GM19438 (cell line): ENCODE measurements around the gene LOXL3.
"Not testable (repeated sequence)": the region's sequence is repeated elsewhere in the genome, so short reads cannot be mapped to it uniquely, and the experiment has no call there.

ENCODE experiments used
- ATAC-seq: cut with Tn5 transposase; IDR thresholded peaks from one replicate; pipeline ENCODE4 v1.9.1; 2021; ENCODE audit warnings: low read depth; ENCODE audit not compliant: unreplicated experiment

The LOXL3 gene

DNA sequence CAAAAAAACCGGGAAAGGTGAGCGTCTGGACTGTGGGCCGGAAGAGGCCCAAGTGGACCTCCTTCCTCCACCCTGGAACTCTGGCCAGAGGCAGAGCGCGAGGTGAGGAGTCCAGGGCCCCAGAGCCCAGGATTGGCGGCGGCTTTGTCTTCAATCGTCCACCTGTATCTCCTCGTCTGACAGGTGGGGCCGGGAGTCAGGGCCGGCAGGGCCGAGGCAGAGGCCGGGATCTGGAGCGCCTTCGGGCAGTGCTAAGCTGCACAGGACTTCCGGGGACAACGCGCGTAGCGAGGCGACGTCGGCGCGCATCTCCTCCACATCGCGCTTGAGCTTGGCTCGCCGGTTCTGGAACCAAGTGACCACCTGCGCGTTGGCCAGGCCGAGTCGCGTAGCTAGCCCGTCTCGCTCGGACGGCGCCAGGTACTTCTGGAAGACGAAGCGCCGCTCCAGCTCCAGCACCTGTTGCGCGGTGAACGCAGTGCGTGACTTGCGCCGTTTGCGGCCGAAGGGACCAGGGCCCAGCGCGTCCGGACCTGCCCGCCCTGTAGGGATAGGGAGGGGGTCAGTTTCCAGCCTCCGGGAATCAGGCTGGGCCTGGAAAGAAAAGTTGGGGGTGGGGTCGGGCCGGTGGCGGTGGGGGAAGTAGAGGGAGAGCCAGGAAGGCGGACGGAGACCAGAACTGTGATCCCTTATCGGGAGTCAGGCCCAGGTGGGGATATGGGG lies 55.8 kb downstream of the LOXL3 start:
- no peak for ATAC-seq

DNA sequence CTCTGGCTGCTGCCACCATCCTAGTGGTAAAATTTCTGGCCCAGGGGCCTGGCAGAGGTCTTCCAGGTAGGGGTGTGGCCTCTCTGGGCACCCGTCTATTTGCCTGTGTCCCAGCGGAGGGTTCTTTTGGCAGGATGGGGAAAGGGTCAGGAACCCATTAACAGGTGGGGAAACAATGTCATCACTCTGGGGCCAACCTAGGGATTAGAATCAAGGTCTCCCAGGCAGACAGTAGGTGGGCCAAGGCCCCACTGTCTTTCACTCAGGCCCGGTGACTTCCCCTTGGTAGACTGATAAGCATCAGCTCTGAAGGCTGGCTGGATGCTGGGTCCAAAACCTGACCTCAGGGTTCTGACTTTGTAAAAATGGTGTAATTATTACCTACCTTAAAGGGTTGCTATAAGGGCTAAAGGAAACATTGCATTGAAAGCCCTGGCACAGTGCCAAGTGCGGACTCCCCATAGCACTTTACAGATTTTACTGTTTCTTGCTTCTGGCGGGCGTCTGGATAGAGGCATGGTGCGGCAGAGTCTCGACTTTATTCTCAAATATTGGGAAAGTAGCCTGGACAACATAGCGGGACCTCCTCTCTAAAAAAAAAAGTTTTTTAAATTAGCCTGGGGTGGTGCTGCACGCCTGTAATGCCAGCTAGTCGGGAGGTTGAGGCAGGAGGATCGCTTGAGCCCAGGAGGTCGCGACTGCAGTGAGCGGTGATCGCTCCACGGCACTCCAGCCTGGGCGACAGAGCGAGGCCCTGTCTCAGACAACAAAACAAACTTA lies 56.6 kb downstream of the LOXL3 start:
- no peak for ATAC-seq

DNA sequence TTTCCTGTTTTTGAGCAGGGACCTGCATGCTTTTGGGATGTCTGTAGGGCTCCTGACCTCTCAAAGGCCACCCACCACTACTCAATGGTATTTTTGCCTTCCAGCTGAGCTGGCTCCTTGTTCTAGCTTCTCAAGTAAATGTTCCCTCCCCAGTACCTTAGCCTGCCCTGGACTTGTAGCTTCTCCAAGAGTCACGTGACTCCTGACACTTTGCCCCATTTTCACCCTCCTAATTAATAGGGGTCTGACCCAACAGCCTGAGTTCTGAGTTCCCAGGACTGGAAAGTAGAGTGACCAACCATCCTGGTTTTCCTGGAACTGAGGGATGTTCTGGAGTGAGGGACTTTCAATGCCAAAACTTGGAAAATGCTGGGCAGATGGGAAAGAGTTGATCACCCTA lies 58.3 kb downstream of the LOXL3 start:
- no peak for ATAC-seq

DNA sequence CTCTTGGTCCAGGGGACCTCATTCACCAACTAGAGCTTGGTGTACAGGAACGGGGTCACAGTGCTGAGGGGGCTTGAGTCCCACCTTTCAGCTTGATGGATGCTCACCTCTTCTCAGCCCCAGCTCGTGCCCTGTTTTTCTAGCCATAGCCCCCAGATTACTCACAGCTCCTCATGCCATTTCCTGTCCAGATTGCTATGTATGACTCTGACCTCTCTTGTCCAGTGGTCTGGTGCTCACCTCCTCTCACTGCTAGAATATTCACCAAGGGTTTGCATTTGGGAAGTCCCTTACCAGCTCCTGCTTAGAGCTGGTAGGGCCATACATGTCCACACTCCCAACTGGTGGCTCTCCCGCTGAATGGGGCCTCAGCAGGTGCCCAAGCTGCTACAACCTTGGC lies 60.2 kb downstream of the LOXL3 start:
- ATAC-seq = no peak

DNA sequence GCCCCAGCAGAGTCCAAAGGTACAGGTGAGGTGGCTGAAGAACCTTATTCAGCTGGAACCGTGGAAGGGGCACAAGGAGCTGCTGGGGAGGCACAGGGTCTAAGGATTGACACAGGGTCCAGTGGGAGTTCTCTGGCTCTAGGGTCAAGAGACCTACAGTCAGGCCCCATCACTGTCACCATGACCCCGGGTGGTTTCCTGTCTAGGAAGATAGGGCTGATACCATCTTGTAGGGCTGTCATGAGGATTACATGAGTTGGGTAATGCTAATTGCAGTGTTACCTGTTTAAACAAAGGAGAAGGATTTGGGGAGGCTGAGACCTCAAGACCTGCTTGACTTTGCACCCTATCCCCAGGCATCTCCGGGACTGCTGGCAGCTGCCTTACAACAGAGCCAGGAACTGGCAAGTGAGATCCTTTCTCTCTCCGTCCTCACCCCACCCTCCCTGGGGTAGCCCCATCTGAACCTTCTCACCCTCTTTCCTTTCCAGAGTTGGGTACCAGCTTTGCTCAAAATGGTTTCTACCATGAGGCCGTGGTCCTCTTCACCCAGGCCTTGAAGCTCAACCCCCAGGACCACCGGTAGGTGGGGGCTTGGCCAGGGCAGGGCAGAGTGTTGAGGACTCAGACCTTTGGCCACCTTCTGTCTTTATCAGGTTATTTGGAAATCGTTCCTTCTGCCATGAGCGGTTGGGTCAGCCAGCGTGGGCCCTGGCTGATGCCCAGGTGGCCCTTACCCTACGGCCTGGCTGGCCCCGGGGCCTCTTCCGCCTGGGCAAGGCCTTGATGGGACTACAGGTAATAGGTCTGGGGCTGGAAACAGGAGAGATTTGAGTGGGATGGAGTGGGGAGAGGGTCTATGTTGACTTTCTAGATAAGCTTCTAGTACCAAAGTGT lies 61.8 kb downstream of the LOXL3 start:
- ATAC-seq = no peak

DNA sequence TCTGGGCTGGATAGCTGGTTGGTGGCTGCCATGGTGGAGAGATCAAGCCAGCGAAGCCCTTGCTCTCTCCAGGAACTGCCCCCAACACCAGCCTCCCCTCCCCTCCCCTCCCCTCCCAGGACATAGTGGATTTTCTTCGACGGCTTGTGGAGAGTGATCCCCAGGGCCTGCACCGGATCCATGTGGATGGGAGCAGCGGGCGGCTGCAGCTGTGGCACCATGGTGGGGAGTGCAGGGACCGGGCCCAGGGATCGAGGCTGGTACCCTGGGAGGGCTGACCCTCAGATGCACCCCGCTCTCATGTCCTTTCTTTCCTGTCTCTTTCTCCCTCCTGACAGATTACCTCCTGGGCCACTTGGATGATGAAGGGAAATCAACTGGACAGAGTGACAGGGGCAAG lies 63.8 kb downstream of the LOXL3 start:
- ATAC-seq = no peak

DNA sequence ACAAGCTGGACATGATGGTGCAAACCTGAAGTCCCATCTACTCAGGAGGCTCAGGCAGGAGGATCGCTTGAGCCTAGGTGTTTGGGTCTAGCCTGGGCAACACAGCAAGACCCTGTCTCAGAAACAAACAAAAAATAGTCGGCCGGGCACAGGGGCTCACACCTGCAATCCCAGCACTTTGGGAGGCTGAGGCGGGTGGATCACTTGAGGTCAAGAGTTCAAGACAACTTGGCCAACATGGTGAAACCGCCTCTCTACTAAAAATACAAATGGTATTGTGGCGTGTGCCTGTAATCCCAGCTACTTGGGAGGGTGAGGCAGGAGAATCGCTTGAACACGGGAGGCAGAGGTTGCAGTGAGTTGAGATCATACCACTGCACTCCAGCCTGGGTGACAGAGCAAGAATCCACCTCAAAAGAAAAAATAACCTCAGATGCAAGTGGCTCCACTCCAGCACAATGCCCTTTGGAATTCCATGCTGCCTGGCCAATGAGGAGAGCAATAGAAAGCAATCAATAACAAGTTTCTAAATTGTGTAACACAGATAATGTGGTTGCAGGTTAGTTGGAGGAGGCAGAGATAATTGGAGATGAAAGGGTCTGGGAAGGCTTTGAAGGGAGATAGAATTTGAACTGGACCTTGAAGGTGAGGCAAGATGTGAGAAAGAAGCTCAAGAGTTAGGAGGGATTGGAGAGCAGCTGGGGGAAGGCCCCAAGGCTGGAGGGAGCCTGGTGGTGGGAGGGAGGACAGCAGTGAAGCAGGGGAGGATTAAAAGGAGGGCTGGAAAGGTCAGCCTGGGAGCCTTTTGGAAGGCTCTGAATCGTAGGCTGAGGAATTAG lies 64.9 kb downstream of the LOXL3 start:
- no peak for ATAC-seq

DNA sequence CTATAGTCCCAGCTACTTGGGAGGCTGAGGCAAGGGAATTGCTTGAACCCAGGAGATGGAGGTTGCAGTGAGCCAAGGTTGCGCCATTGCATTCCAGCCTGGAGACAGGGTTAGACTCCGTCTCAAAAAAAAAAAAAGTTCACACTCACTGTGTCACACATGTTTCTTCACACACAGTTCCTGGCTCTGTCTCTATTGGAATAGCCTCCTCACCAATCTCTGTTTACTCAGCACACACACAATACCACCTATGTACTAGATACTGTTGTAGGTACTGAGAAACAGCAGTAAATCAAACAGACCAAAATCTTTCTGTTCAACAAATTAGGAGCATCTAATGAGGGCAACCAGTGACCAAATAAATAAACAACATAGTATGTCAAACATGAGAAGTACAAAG lies 67.6 kb downstream of the LOXL3 start:
- ATAC-seq = no peak

DNA sequence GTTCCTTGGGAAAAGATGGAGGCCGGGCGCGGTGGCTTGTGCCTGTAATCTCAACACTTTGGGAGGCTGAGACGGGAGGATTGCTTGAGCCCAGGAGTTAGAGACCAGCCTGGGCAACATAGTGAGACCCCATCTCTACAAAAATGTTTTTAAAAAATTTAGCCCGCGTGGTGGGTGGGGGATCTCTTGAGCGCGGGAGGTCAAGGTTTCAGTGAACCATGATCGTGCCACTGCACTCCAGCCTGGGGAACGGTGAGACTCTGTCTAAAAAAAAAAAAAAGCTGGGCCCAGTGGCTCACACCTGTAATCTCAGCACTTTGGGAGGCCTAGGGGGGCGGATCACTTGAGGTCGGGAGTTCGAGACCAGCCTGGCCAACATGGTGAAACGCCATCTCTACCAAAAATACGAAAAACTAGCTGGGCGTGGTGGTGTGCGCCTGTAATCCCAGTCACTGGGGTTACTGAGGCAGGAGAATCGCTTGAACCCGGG lies 70.0 kb downstream of the LOXL3 start:
- not testable (repeated sequence) for ATAC-seq

DNA sequence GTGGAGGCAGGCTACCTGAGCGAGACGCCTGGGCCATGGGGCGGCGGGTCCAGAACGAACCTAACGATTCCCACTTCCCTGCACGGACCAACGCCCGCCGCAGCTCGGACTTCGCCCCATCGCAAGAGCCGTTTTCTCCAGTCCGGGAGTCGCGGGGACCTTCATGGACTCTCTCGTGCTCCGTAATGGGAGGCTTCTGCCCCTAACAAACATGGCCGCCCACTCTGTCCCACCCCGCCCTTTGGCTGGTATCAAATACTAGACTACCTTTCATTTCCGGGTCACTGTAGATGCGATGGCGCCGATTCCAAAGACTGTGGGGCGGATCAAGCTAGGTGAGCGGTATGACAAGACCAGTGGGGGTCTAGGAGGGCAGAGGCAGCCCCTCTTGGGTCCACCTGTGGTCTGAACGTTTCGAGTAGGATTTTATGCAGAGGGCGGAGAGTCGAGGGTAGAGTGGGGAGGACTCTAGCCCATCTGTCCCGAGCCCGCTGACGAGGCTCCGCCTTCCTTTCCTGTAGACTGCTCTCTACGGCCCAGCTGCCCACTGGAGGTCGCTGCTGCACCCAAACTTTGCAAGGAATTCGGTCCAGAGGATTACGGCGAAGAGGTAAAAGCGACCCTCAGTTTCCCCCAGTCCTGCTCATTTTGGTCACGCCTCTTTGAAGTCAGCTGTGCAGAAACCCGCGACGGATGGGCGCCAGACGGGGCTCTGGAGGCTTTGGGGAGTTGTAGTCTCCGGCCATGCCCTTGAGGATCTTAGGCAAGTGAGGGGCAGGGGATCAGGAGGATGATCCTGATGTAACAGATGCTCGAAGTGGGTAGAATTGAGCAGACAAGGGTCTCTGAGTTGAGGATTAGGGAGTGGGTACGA lies 70.7 kb downstream of the LOXL3 start, which contains the start of the genes CCDC142 and TTC31:
TSS of gene CCDC142 (minus strand) at position 198 of the 874 bp plus-strand sequence. CDS start at position 37, 161 bp downstream.
TSS of gene TTC31 (plus strand) at position 281 of the 874 bp plus-strand sequence. CDS start at position 296, 15 bp downstream.
- peak; percentile 96 for ATAC-seq
